GM23338 (cell line): ENCODE results near the gene SCP2.

Experiments used
- EZH2phosphoT487 ChIP-seq: fragments of 200-600 bp; sonication (generic); IDR thresholded peaks from one replicate; pipeline ENCODE4 v1.8.1; 2018; ENCODE audit warnings: antibody characterized with exemption; ENCODE audit not compliant: unreplicated experiment
- ZNF462 ChIP-seq: fragments of 250-450 bp; sonication (Bioruptor Pico); IDR thresholded peaks from 2 replicates; pipeline ENCODE4 v1.5.0; 2020; ENCODE audit warnings: mild to moderate bottlenecking, moderate library complexity

DNA sequence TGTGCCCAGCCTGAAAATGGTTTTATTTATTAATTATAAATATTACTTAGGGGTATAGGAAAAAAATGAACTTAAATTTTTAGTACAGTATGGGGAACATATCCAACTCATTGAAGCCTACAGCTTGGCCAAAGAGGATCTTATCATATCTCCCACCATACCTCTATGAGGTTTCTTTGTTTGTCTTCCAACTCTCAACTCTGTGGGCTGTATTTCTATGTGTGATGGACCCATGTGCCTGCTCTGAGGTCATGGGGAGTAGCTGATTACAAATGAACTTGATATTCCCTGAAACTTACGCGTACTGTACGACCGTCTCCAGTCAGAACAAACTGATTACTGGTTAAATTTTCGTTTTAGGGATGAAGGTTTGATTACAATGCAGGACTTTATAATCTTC, 93.5 kb downstream of the SCP2 start:
- TF ChIP-seq ZNF462 (CRISPR knock-in tag) (no peak), EZH2phosphoT487 (no peak)
